Dermis microvascular lymphatic vessel endothelial cell (primary cell): ENCODE data around the gene OIP5. TPM values are rescaled to one million over a fixed set of nuclear protein-coding genes. Genes with fewer than 3 reads are reported as not detected.
A peak's percentile ranks its signal among the peaks of the same experiment; 100 is the strongest.
"Not testable (repeated sequence)": the region's sequence is repeated elsewhere in the genome, so short reads cannot be mapped to it uniquely, and the experiment has no call there.

Source experiments
- DNase-seq, 2 donors: peaks; one replicate each; pipeline versions ENCODE4 v3.0.0 to v3.0.0-alpha.2; 2010; ENCODE audit warnings: low read depth in 2 of 2
- total RNA-seq: library from RNA; depleted of rRNA; stranded (reverse); fragments of >200 nt; gene quantifications from 2 replicates; pipeline ENCODE4 v1.2.1, GENCODE V29; 2014

OIP5 gene
- total RNA-seq, 1 donor from 2014 or later: 8.3 TPM

GRCh38 chr15:41304149-41304770 is 28.1 kb downstream of the OIP5 start:
- no peak for DNase-seq

GRCh38 chr15:41301587-41301986 is 30.8 kb downstream of the OIP5 start:
- no peak for DNase-seq

- DNase-seq: not testable (repeated sequence)
Measured at GRCh38 chr15:41301139-41301538, 31.3 kb downstream of the OIP5 start.

GRCh38 chr15:41292521-41292920 is 39.9 kb downstream of the OIP5 start:
- no peak for DNase-seq

- DNase-seq: no peak
Measured at GRCh38 chr15:41291065-41291631, 41.2 kb downstream of the OIP5 start.

- DNase-seq: no peak
Measured at GRCh38 chr15:41289953-41290352, 42.4 kb downstream of the OIP5 start.

GRCh38 chr15:41288464-41288863 is 43.9 kb downstream of the OIP5 start:
- no peak for DNase-seq

- no peak for DNase-seq
Measured at GRCh38 chr15:41286665-41287333, 45.6 kb downstream of the OIP5 start.

- no peak for DNase-seq
Measured at GRCh38 chr15:41285285-41285684, 47.1 kb downstream of the OIP5 start.

- peak in 1 of 2 donors; percentile 37 for DNase-seq
Measured at GRCh38 chr15:41284427-41285177, 47.8 kb downstream of the OIP5 start.

- DNase-seq: peak; percentile 97 to 99
Measured at GRCh38 chr15:41283653-41284426, 48.6 kb downstream of the OIP5 start.

GRCh38 chr15:41282980-41283652 is 49.3 kb downstream of the OIP5 start:
- not testable (repeated sequence) for DNase-seq

- not testable (repeated sequence) for DNase-seq
Measured at GRCh38 chr15:41282436-41282835, 50.0 kb downstream of the OIP5 start.

- DNase-seq: peak in 1 of 2 donors; percentile 23
Measured at GRCh38 chr15:41281236-41281635, 51.2 kb downstream of the OIP5 start.

GRCh38 chr15:41279535-41280283 is 52.7 kb downstream of the OIP5 start:
- no peak for DNase-seq

- DNase-seq: no peak
Measured at GRCh38 chr15:41278319-41278718, 54.1 kb downstream of the OIP5 start.

- no peak for DNase-seq
Measured at GRCh38 chr15:41276831-41277230, 55.6 kb downstream of the OIP5 start.

- no peak for DNase-seq
Measured at GRCh38 chr15:41269887-41270286, 62.5 kb downstream of the OIP5 start.

GRCh38 chr15:41263891-41264351 is 68.5 kb downstream of the OIP5 start:
- DNase-seq: no peak

GRCh38 chr15:41262571-41262970 is 69.8 kb downstream of the OIP5 start:
- DNase-seq: no peak
